ENCODE data around the gene NOS1AP.

- no peak for TF ChIP-seq EZH2phosphoT487 (IDR thresholded peaks at IDR 0.05; ENCODE audit: borderline replicate concordance, low read length)
- TF ChIP-seq, protein P1, sequence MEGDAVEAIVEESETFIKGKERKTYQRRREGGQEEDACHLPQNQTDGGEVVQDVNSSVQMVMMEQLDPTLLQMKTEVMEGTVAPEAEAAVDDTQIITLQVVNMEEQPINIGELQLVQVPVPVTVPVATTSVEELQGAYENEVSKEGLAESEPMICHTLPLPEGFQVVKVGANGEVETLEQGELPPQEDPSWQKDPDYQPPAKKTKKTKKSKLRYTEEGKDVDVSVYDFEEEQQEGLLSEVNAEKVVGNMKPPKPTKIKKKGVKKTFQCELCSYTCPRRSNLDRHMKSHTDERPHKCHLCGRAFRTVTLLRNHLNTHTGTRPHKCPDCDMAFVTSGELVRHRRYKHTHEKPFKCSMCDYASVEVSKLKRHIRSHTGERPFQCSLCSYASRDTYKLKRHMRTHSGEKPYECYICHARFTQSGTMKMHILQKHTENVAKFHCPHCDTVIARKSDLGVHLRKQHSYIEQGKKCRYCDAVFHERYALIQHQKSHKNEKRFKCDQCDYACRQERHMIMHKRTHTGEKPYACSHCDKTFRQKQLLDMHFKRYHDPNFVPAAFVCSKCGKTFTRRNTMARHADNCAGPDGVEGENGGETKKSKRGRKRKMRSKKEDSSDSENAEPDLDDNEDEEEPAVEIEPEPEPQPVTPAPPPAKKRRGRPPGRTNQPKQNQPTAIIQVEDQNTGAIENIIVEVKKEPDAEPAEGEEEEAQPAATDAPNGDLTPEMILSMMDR (IDR thresholded peaks at IDR 0.05; ENCODE audit: low read depth, low read length, poor library complexity, severe bottlenecking): no peak
These were observed 206.2 kb downstream of the NOS1AP start for GRCh38 chr1:162275622-162276175.

All from DOHH2 (cell line).